NB4 (cell line): Measurements from ENCODE around the gene POLR2H.
"Not testable (repeated sequence)": the region's sequence is repeated elsewhere in the genome, so short reads cannot be mapped to it uniquely, and the experiment has no call there.

Experiments used
- DNase-seq: peaks from one replicate; pipeline ENCODE4 v3.0.0; 2010; ENCODE audit warnings: low read depth
- H3K4me3 ChIP-seq: one replicate; pipeline ENCODE4 v1.5.1; 2011; ENCODE audit warnings: mild to moderate bottlenecking, low read depth, low read length, moderate library complexity
- CTCF ChIP-seq: IDR thresholded peaks from one replicate; pipeline ENCODE4 v1.5.1; 2012; ENCODE audit warnings: low read depth, low read length
- MYC ChIP-seq: IDR thresholded peaks from 2 replicates; pipeline ENCODE4 v1.6.1; 2011; ENCODE audit warnings: low read depth, low read length
- POLR2A ChIP-seq: IDR thresholded peaks from 2 replicates; pipeline ENCODE4 v1.6.1; 2011; ENCODE audit warnings: mild to moderate bottlenecking; ENCODE audit not compliant: insufficient read length; ENCODE audit errors: extremely low read depth
- TF ChIP-seq, protein P1 (sequence below): IDR thresholded peaks from 2 replicates; pipeline ENCODE4 v1.6.1; 2011; ENCODE audit warnings: low read depth, low read length

Gene POLR2H

GRCh38 chr3:184339001-184339400, 22.5 kb upstream of the POLR2H start:
- no peak for DNase-seq
- no peak overlapping the region for H3K4me3 ChIP-seq
- no peak for TF ChIP-seq MYC
- no peak for TF ChIP-seq POLR2A
- TF ChIP-seq, protein P1, sequence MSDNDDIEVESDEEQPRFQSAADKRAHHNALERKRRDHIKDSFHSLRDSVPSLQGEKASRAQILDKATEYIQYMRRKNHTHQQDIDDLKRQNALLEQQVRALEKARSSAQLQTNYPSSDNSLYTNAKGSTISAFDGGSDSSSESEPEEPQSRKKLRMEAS = no peak
- TF ChIP-seq CTCF = no peak

GRCh38 chr3:184339451-184340135, 21.9 kb upstream of the POLR2H start:
- not testable (repeated sequence) for H3K4me3 ChIP-seq, DNase-seq

DNA sequence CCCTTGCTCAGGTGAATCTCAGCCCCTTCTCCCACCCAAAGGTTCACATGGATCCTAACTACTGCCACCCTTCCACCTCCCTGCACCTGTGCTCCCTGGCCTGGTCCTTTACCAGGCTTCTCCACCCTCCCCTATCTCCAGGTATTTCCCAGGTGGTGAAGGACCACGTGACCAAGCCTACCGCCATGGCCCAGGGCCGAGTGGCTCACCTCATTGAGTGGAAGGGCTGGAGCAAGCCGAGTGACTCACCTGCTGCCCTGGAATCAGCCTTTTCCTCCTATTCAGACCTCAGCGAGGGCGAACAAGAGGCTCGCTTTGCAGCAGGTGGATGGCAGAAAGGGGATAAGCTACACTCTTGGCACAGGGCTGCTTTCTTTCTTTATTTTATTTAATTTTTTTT, 19.6 kb upstream of the POLR2H start:
- no peak for TF ChIP-seq POLR2A
- no peak for TF ChIP-seq CTCF
- TF ChIP-seq, protein P1 = no peak
- no peak for TF ChIP-seq MYC
- H3K4me3 ChIP-seq = no peak overlapping the region
- no peak for DNase-seq

- TF ChIP-seq, protein P1 = no peak
- TF ChIP-seq MYC = no peak
- no peak overlapping the region for H3K4me3 ChIP-seq
- no peak for DNase-seq
Observed at GRCh38 chr3:184343200-184343876, 18.2 kb upstream of the POLR2H start.

DNA sequence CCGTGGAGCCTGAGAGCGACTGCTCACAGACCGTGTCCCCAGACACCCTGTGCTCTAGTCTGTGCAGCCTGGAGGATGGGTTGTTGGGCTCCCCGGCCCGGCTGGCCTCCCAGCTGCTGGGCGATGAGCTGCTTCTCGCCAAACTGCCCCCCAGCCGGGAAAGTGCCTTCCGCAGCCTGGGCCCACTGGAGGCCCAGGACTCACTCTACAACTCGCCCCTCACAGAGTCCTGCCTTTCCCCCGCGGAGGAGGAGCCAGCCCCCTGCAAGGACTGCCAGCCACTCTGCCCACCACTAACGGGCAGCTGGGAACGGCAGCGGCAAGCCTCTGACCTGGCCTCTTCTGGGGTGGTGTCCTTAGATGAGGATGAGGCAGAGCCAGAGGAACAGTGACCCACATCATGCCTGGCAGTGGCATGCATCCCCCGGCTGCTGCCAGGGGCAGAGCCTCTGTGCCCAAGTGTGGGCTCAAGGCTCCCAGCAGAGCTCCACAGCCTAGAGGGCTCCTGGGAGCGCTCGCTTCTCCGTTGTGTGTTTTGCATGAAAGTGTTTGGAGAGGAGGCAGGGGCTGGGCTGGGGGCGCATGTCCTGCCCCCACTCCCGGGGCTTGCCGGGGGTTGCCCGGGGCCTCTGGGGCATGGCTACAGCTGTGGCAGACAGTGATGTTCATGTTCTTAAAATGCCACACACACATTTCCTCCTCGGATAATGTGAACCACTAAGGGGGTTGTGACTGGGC, 16.8 kb upstream of the POLR2H start:
- TF ChIP-seq POLR2A (no peak), CTCF (no peak), MYC (no peak)
- TF ChIP-seq, protein P1 = no peak
- H3K4me3 ChIP-seq = no peak overlapping the region
- DNase-seq = no peak

- TF ChIP-seq, protein P1 = no peak
- no peak for TF ChIP-seq MYC
- TF ChIP-seq CTCF = peak; percentile 49
- no peak for TF ChIP-seq POLR2A
- no peak overlapping the region for H3K4me3 ChIP-seq
- peak; percentile 60 for DNase-seq
Observed at GRCh38 chr3:184345317-184346144, 16.0 kb upstream of the POLR2H start.
